C4-2B (cell line): ENCODE measurements around the gene NME7.

ENCODE experiments used
- H3K27ac ChIP-seq: fragments of 450-650 bp; 2 replicates; pipeline ENCODE4 v1.5.1; 2017
- CTCF ChIP-seq: fragments of 450-650 bp; conservative IDR thresholded peaks from 2 replicates; pipeline ENCODE4 v1.5.1; 2017; ENCODE audit warnings: mild to moderate bottlenecking
- ZFX ChIP-seq: fragments of 450-650 bp; IDR thresholded peaks from 2 replicates; pipeline ENCODE4 v1.6.1; 2017

Gene NME7

GRCh38 chr1:169094897-169095569 lies 272.6 kb downstream of the NME7 start:
- no peak for TF ChIP-seq CTCF
- TF ChIP-seq ZFX: no peak
- no peak overlapping the region for H3K27ac ChIP-seq

GRCh38 chr1:169092399-169092798 lies 275.2 kb downstream of the NME7 start:
- TF ChIP-seq CTCF: no peak
- no peak for TF ChIP-seq ZFX
- H3K27ac ChIP-seq: no peak overlapping the region

GRCh38 chr1:169091480-169091941 lies 276.1 kb downstream of the NME7 start:
- no peak overlapping the region for H3K27ac ChIP-seq
- TF ChIP-seq CTCF: no peak
- no peak for TF ChIP-seq ZFX

- TF ChIP-seq ZFX (no peak), CTCF (no peak)
These were observed 276.7 kb downstream of the NME7 start for GRCh38 chr1:169090900-169091311.

GRCh38 chr1:169090308-169090899 lies 277.2 kb downstream of the NME7 start:
- no peak overlapping the region for H3K27ac ChIP-seq
- TF ChIP-seq ZFX (no peak), CTCF (no peak)

More at GRCh38 chr1:169090900-169091311, 276.7 kb downstream of the NME7 start:
- no peak overlapping the region for H3K27ac ChIP-seq

- no peak overlapping the region for H3K27ac ChIP-seq
- no peak for TF ChIP-seq CTCF
- no peak for TF ChIP-seq ZFX
These were observed 277.8 kb downstream of the NME7 start for GRCh38 chr1:169089776-169090175.

GRCh38 chr1:169087876-169088275 lies 279.7 kb downstream of the NME7 start:
- no peak overlapping the region for H3K27ac ChIP-seq
- TF ChIP-seq ZFX: no peak
- TF ChIP-seq CTCF: no peak
